Activated CD8-positive, alpha-beta memory T cell treated with anti-CD3 and anti-CD28 coated beads, Interleukin-2, amount 50 U/mL, for 24 hours (primary cell): ENCODE results near the gene LPAR3.
"Not testable (repeated sequence)": the region's sequence is repeated elsewhere in the genome, so short reads cannot be mapped to it uniquely, and the experiment has no call there.

Source experiments
- DNase-seq: peaks from one replicate; pipeline ENCODE4 v3.0.0-alpha.2; 2020; ENCODE audit errors: extremely low read depth

The LPAR3 gene

GRCh38 chr1:84892705-84893618 lies at the start of gene LPAR3:
Gene LPAR3 (minus strand): TSS chr1:84893206. CDS start chr1:84866120, 27,086 bp downstream.
- DNase-seq, result no peak

GRCh38 chr1:84941843-84942242 lies 48.8 kb upstream of the LPAR3 start:
- no peak for DNase-seq

GRCh38 chr1:84940481-84940880 lies 47.5 kb upstream of the LPAR3 start:
- DNase-seq, result no peak

GRCh38 chr1:84939761-84940160 lies 46.8 kb upstream of the LPAR3 start:
- DNase-seq, result no peak

- DNase-seq, result no peak
These were observed 46.1 kb upstream of the LPAR3 start for GRCh38 chr1:84939151-84939550.

GRCh38 chr1:84936116-84936810 lies 43.3 kb upstream of the LPAR3 start:
- DNase-seq, result no peak

GRCh38 chr1:84933011-84933611 lies 40.1 kb upstream of the LPAR3 start:
- no peak for DNase-seq

GRCh38 chr1:84930831-84931230 lies 37.8 kb upstream of the LPAR3 start:
- DNase-seq, result no peak

- DNase-seq, result no peak
These were observed 37.3 kb upstream of the LPAR3 start for GRCh38 chr1:84930329-84930728.

- DNase-seq, result no peak
These were observed 36.6 kb upstream of the LPAR3 start for GRCh38 chr1:84929581-84929980.

GRCh38 chr1:84928979-84929378 lies 36.0 kb upstream of the LPAR3 start:
- DNase-seq, result no peak

GRCh38 chr1:84923317-84923716 lies 30.3 kb upstream of the LPAR3 start:
- no peak for DNase-seq

GRCh38 chr1:84920159-84920558 lies 27.2 kb upstream of the LPAR3 start:
- no peak for DNase-seq

- DNase-seq, result no peak
These were observed 26.5 kb upstream of the LPAR3 start for GRCh38 chr1:84919461-84919970.

- DNase-seq, result no peak
These were observed 25.8 kb upstream of the LPAR3 start for GRCh38 chr1:84918726-84919336.

- DNase-seq, result no peak
These were observed 23.9 kb upstream of the LPAR3 start for GRCh38 chr1:84916897-84917296.

GRCh38 chr1:84913555-84913892 lies 20.5 kb upstream of the LPAR3 start:
- no peak for DNase-seq

- DNase-seq, result no peak
These were observed 19.9 kb upstream of the LPAR3 start for GRCh38 chr1:84912726-84913554.

- not testable (repeated sequence) for DNase-seq
These were observed 15.9 kb upstream of the LPAR3 start for GRCh38 chr1:84908746-84909464.

GRCh38 chr1:84907095-84907827 lies 14.3 kb upstream of the LPAR3 start:
- DNase-seq, result no peak
